Bronchial epithelial cell (primary cell): ENCODE results near the gene ATP11C. TPM values are rescaled to one million over a fixed set of nuclear protein-coding genes. Genes with fewer than 3 reads are reported as not detected.

Experiments
- DNase-seq: peaks from one replicate; pipeline ENCODE4 v3.0.0-alpha.2; 2010; ENCODE audit warnings: low read depth
- FAIRE-seq: peaks from 2 replicates; lab custom pipeline; 2011; peaks lifted over from hg19 to GRCh38; lab: Jason Lieb, UNC
- H3K27me3 ChIP-seq: 2 replicates; pipeline ENCODE4 v1.5.1; 2011; ENCODE audit warnings: low read length; ENCODE audit not compliant: control insufficient read depth, insufficient read depth
- H3K36me3 ChIP-seq: 2 replicates; pipeline ENCODE4 v1.5.1; 2011; ENCODE audit warnings: low read length; ENCODE audit not compliant: control insufficient read depth, insufficient read depth
- H3K4me3 ChIP-seq: 2 replicates; pipeline ENCODE4 v1.5.1; 2011; ENCODE audit warnings: mild to moderate bottlenecking, low read depth, low read length, control low read depth
- total RNA-seq: library from RNA; depleted of rRNA; stranded (reverse); fragments of >200 nt; gene quantifications from 2 replicates; pipeline ENCODE4 v1.2.1, GENCODE V29; 2014
- TF ChIP-seq, protein P1 (sequence below): IDR thresholded peaks from 2 replicates; pipeline ENCODE4 v1.5.1; 2011; ENCODE audit warnings: mild to moderate bottlenecking, moderate library complexity, low read length, control low read depth, inconsistent platforms; ENCODE audit not compliant: insufficient read depth, severe bottlenecking

ATP11C gene
- total RNA-seq, 1 donor from 2014 or later, result 10.0 TPM

DNA sequence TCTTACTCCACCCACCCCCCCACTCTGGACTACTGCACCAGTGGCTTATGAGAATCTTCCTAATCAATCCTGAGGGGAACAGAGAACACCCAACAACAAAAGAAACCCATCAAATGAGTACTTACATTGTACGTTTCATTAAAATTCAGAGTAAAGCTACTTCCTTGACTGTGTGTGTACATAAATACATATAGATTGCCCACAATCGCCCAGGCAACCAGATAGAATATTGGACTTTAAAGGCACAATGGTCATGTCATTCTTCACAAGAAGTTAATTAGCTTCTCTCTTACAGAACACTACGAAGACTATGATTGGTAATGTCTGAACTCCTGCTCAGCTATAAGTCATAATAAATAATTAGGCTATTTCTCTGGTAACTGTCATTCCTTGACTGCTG is 12.2 kb upstream of the ATP11C start:
- DNase-seq, result no peak
- no peaks in the 10 kb centered on the region for H3K27me3 ChIP-seq
- no peak overlapping the region for H3K4me3 ChIP-seq
- TF ChIP-seq, protein P1, sequence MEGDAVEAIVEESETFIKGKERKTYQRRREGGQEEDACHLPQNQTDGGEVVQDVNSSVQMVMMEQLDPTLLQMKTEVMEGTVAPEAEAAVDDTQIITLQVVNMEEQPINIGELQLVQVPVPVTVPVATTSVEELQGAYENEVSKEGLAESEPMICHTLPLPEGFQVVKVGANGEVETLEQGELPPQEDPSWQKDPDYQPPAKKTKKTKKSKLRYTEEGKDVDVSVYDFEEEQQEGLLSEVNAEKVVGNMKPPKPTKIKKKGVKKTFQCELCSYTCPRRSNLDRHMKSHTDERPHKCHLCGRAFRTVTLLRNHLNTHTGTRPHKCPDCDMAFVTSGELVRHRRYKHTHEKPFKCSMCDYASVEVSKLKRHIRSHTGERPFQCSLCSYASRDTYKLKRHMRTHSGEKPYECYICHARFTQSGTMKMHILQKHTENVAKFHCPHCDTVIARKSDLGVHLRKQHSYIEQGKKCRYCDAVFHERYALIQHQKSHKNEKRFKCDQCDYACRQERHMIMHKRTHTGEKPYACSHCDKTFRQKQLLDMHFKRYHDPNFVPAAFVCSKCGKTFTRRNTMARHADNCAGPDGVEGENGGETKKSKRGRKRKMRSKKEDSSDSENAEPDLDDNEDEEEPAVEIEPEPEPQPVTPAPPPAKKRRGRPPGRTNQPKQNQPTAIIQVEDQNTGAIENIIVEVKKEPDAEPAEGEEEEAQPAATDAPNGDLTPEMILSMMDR, result no peak
- H3K36me3 ChIP-seq, result no peaks in the 10 kb centered on the region
- no peak for FAIRE-seq

DNA sequence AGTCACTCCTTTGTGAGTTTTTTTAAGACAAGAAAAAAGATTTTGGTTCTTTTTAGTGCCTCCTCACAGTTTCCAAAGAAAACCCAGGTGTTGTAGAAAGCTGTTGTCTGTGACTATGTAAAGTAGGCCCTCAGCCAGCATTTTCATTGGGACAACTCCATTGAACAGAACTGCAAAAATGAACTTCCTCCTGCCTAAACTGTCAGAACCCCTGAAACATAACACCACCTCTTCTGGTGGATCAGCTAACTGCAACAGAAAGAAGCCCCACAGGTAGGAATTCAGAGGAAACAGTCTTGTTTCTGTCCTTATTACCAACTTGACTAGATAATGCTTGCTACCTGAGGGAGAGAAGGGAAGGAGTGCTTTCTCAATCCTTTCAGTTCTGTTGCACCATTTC is 3.4 kb upstream of the ATP11C start:
- H3K27me3 ChIP-seq, result no peaks in the 10 kb centered on the region
- FAIRE-seq (no peak), DNase-seq (no peak)
- TF ChIP-seq, protein P1, result no peak
- H3K36me3 ChIP-seq, result no peaks in the 10 kb centered on the region
- no peak overlapping the region for H3K4me3 ChIP-seq

DNA sequence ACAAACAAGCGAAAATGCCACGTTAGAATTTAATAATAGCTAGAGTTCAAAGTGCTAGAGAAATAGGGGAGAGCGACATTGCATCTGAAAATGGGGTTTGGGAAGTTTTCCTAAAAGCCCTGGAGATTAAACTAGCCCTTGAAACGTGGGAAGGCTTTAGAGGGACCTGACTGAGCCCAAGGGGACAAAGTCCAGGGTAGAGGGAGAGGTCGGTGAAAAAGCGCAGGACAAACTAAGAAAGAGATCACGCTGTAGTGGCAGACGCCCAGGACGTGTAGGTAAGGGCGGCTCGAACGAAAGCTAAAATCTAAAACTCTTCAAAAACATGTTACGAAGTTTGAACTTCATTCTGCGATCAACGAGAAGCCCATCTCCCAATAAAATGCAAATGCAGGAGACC is 1.1 kb upstream of the ATP11C start:
- no peaks in the 10 kb centered on the region for H3K27me3 ChIP-seq
- TF ChIP-seq, protein P1, result no peak
- FAIRE-seq, result no peak
- H3K4me3 ChIP-seq, result peak overlapping the region; percentile 71
- no peak for DNase-seq
- no peaks in the 10 kb centered on the region for H3K36me3 ChIP-seq

DNA sequence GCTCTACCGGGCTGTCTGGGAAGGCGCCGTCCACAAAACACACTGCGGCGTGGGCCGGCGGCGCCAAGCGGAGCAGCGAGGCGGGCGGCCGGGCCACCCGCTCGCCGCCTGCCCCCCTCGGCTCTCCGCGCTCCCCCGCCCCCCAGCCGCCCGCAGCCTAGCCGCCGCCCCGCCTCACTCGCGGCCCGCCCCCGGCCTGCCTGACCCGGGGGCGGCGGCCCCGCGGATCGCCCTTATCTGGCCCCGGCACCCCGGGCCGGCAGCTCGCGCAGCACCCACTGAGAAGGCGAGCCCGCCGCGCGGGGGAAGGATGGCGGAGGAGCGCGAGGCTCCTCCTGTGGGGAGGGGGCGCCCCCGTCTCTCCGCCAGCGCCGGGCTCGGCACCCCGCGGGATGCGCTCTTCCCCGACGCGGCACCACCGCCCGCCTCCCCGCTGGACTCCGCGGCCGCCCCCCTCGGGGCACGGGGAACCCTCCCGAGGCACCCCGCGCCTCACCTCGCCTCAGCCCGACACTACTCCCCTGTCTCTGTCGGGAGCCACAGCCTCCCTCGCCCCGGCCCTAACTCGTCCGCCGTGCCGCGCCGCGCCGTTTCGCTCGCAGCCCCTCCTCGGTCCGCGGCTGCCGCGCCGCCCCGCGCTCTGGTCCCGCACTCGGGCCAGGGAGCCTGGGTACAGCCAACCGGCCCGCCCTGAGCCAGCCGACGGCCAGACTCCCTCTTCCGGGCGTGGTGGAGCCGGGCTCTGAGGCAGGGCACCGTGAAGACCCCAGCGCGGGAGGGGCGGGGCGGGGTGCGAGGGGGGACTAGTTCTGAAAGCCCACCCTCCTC is 566 bp downstream of the ATP11C start:
- FAIRE-seq (no peak), DNase-seq (no peak)
- TF ChIP-seq, protein P1, result no peak
- H3K27me3 ChIP-seq, result no peaks in the 10 kb centered on the region
- H3K36me3 ChIP-seq, result no peaks in the 10 kb centered on the region
- H3K4me3 ChIP-seq, result peak overlapping the region; percentile 71

DNA sequence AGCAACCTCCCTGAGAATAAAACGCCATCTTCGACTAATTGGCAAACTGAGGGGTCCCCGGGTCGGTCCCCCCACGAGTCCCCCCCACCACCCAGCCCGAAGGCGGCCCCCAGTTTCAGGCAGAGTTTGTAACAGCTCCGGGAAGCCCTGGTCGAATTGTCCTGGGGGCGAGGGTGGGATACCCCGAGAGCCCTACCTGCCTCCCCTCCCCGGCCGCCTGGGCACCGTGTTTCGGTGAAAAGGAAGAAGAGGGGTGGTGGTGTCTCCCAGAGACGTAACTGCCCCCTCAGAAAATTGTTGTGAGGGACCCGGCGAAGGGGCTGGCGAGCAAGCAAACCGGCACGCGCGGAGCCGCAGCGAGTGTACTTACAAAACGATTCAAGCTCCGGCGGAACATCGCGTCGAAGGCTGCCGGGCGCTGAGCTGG is 1.2 kb downstream of the ATP11C start:
- Histone ChIP-seq H3K27me3 (no peaks in the 10 kb centered on the region), H3K4me3 (peak overlapping the region; percentile 71), H3K36me3 (no peaks in the 10 kb centered on the region)
- DNase-seq (no peak), FAIRE-seq (no peak)
- TF ChIP-seq, protein P1, result no peak
